Cardiac septum (tissue), 1 donor: Measurements from ENCODE around the gene OSCP1. TPM values are rescaled to one million over a fixed set of nuclear protein-coding genes. Genes with fewer than 3 reads are reported as not detected.

ENCODE experiments used
- DNase-seq: peaks from one replicate; pipeline ENCODE4 v3.0.0-alpha.2; 2020; ENCODE audit warnings: low spot score
- intact Hi-C: fragments of 100-400 bp; cut with DNase I; formaldehyde crosslinking; loops from one replicate; pipeline ENCODE4 v1.14.0; 2022
- total RNA-seq: library from RNA; stranded (reverse); fragmentation: NEBNext Ultra II Directional; extraction: Animal tissue kit (Norgen Biotek cat#: 25700); gene quantifications from one replicate; pipeline ENCODE4 v1.2.1, GENCODE V29; 2021
- donor health status: DM: no; HTN: no; CAD: no.

OSCP1 gene
- total RNA-seq, 1 donor from 2014 or later = 3.4 TPM

- intact Hi-C loops = no loop called here
- DNase-seq = no peak
Measured at GRCh38 chr1:36415661-36416326, 34.5 kb downstream of the OSCP1 start.

- no peak for DNase-seq
- intact Hi-C loops = no loop called here
Measured at GRCh38 chr1:36414384-36414783, 35.9 kb downstream of the OSCP1 start.

GRCh38 chr1:36411674-36412648 is 38.3 kb downstream of the OSCP1 start:
- intact Hi-C loops = no loop called here
- no peak for DNase-seq

GRCh38 chr1:36408479-36408878 is 41.8 kb downstream of the OSCP1 start:
- intact Hi-C loops = no loop called here

DNA sequence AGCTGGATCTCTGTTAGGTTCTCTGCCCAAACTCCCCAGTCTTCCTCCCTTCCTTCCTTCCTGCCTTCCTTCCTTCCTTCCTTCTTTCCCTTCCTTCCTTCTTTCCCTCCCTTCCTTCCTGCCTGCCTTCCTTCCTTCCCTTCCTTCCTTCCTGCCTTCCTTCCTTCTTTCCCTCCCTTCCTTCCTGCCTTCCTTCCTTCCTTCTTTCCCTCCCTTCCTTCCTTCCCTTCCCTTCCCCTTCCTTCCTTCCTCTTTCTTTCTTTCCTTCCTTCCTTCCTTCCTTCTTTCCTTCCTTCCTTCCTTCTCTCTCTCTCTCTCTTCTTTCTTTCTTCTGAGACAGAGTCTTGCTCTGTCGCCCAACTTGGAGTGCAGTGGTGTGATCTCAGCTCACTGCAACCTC is 43.8 kb downstream of the OSCP1 start:
- no peak for DNase-seq
- intact Hi-C loops = no loop called here

More at GRCh38 chr1:36408479-36408878, 41.8 kb downstream of the OSCP1 start:
- no peak for DNase-seq

DNA sequence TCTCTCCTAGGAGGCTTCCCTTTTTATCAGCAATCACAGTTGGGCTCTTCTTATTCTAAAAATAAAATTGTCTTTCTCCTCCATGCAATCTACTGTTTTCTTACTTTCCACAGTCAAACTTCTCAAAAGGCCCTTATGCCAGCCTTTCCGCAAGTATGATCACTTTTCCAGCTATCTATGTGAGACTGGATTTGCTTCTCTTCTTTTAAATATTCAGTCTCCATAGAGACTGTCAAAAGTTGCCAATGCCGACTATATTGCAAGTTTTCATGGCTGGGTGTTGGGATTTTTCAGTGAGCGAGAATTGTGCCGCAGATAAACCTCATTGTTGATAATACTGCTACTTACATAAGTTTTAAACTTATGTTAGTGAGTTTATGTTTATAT is 47.8 kb downstream of the OSCP1 start:
- intact Hi-C loops = loop anchor here (5.0 kb wide), 1 partner anchor 35 kb away; no protein-coding TSS in a partner anchor
- no peak for DNase-seq

DNA sequence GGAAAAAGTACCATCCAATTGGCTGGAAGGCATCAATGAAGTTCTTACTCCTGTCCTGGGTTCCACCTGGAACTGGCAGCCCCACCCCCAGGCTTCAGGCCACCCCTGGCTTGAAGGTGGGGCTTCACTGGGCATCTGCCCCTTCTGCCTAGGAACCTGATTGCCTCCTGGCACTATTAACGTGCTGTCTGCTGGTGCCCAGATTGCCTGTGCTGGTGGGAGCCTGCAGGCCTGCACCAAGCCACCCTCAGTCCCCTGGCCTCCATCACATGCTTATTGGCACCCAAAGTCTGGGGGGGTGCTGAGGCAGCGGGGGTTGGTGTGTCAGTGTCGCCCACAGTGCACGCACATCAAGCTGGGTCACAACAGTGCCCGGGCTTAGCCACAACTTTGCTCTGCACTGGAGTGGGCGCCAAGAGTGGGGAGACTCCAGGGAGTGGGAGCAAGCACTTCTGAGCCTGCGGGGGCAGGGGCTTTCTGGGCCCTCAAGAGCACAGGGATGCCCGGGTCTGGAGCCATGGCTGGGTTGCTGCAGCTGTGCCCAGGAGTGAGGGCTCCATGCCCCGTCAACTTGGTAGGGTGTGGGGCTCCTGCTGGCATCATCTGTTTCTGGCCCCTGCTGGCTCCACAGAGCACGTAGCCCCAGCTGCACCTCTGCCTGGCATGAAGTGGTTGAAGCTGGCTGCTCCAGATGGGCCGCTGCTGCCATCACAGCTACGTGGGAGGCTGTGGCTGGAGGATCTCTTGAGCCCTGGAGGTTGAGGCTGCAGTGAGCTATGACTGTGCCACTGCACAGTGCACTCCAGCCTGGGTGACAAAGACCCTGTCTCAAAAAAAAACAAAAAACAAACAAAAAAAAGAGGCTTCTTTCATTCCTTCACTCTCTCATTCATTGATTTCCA is 48.4 kb downstream of the OSCP1 start:
- intact Hi-C loops = loop anchor here (5.0 kb wide), 1 partner anchor 35 kb away; no protein-coding TSS in a partner anchor
- no peak for DNase-seq

- intact Hi-C loops = loop anchor here (5.0 kb wide), 1 partner anchor 34 kb away; no protein-coding TSS in a partner anchor
- DNase-seq = peak; percentile 89
Measured at GRCh38 chr1:36400825-36401601, 49.2 kb downstream of the OSCP1 start.

DNA sequence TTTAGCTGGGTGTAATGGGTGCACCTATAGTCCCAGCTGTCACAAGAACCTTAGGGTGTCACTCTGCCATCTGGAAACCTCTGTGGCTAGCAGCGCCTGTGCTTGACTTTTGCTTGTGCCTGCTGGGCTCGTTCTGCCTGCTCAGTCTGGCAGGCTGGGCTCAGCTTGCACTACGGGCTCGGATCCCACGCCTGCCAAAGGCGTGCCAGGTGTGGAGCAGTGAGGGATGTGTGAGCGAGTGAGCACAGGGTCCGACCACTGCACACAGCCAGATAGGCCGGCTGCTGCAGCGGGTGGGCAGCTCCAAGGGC is 49.8 kb downstream of the OSCP1 start:
- intact Hi-C loops = loop anchor here (5.0 kb wide), 1 partner anchor 33 kb away; no protein-coding TSS in a partner anchor
- DNase-seq = no peak

GRCh38 chr1:36398370-36398977 is 51.8 kb downstream of the OSCP1 start:
- intact Hi-C loops = loop anchor here (2.0 kb wide), 1 partner anchor 14 kb away; the partner anchor contains the start of gene STK40
- no peak for DNase-seq

DNA sequence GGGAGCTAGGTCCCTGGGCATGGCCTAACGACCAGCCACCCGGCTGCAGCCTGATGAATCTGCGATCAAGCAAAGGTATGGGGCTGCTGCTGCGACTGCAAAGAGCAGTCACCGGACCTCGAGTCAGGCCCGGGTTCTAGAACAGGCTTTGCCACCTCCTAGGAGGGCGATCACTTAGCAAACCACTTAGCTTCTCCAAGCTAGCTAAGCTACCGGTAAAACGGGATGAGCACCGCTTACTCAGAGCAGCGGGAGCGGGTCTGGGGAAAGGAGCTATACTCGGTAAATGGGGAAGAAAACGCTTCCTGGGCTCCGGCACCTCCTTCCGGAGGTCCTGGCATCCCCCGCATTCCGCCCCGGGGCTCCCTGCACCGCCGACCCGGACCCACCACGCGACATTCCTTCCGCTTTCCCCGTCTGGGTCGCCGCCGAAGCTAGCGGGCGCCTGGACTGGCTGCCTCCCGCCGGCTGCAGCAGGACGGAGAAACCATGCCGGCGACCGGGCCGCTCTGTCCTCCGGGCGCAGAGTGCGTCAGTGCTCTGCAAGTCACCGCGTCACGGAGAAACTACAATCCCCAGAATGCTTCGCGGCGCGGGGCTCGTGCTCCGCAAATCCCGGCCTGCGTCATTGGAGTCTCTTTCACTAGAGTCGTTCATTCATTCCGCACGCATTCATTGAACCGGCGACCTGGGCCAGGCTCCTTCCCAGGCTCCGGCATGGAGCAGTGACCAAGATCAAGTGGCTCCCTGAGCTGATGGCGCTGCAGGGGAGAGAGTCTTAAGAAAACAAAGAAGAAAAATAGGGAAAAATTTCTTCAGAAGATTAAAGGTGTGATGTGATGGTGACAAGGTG is 52.6 kb downstream of the OSCP1 start, which contains the start of gene LSM10:
Gene LSM10 (minus strand): TSS at position 531 of the 853 bp plus-strand sequence. CDS start 3,779 bp downstream, outside the sequence.
- intact Hi-C loops = loop anchor here (2.0 kb wide), 1 partner anchor 13 kb away; the partner anchor contains the start of gene STK40
- peak; percentile 97 for DNase-seq

DNA sequence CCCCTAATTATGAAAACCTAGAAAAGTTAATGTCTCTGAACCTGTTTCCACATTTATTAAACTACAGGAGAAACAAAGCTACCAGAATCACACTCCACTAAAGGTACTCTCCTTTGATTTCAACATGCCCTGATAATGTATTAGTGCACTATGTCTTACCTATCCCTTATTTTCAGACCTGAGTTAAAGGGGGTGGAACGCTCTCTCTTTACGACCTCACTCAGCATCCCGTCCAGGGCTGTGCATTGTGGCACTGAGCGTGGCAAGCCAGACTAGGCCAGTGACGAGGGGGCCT is 53.2 kb downstream of the OSCP1 start:
- DNase-seq = no peak
- intact Hi-C loops = no loop called here

GRCh38 chr1:36396359-36396758 is 53.9 kb downstream of the OSCP1 start:
- DNase-seq = no peak
- intact Hi-C loops = no loop called here

GRCh38 chr1:36393686-36394085 is 56.6 kb downstream of the OSCP1 start:
- intact Hi-C loops = no loop called here
- DNase-seq = no peak

- intact Hi-C loops = no loop called here
- no peak for DNase-seq
Measured at GRCh38 chr1:36392836-36393235, 57.4 kb downstream of the OSCP1 start.

GRCh38 chr1:36391271-36391670 is 59.0 kb downstream of the OSCP1 start:
- no peak for DNase-seq
- intact Hi-C loops = no loop called here

- DNase-seq = no peak
- intact Hi-C loops = no loop called here
Measured at GRCh38 chr1:36390411-36390810, 59.8 kb downstream of the OSCP1 start.
